SKM-1 (cell line): ENCODE results near the gene IGSF21.

Source experiments
- DNase-seq: peaks from one replicate; lab custom pipeline; 2025; ENCODE audit not compliant: unreplicated experiment; lab: John Stamatoyannopoulos, UW

IGSF21 gene

DNA sequence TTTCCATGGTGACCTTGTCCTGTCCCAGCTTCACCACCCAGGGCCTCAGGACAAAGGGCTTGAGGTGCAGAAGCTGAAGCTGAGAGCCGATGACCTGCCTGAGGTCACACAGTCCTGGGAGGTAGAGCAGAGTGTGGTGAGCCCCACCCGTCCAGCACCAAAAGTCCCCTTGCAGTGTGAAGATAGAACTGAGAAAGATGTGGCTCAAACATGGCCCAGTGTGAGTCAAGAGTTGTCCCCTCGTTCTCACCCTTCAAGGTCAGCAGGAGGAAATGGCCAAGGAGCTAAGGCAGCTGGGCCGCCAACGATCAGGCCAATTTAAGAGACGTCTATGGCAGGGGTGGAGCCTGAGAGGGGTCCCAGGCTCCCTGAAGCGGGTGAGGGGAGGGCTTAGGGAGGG, 215.7 kb downstream of the IGSF21 start:
- no peak for DNase-seq

DNA sequence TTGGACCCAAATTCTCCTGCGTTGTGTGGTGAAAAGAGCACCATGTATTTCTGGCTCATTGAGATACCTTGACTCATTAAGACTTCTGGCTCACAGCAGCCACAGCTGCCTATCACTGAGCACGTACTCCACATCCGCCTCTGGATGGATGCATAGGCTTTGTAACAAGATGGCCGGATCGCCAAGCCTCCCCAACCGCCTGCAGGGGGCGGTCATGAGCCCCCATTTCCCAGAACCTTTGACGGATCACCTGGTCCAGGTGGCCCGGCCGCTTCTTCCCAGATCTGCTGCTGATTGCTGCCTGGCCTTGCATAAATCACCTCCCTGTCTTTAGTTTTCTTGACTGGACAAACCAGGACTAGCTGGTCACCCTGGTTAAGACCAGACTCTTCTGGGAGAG, 216.6 kb downstream of the IGSF21 start:
- DNase-seq = no peak

DNA sequence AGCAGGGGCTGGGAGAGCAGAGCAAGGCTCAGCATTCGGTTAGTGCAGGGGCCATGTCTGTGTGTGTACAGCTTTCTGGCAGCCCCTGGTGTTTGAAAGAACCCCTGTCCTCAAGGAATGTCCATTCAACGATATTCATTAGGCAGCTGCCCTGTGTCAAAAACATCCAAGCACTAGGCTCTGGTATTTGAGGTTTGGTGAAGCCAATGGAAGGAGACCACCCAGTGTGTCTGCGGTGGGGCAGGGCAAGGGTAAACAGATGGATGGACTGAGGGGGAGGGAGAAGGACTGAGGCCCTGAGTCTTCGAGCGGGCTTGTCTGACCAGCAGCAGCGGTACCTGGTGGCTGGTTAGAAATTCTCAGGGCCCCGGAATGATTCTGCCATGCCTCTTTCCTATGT, 217.5 kb downstream of the IGSF21 start:
- DNase-seq = no peak

DNA sequence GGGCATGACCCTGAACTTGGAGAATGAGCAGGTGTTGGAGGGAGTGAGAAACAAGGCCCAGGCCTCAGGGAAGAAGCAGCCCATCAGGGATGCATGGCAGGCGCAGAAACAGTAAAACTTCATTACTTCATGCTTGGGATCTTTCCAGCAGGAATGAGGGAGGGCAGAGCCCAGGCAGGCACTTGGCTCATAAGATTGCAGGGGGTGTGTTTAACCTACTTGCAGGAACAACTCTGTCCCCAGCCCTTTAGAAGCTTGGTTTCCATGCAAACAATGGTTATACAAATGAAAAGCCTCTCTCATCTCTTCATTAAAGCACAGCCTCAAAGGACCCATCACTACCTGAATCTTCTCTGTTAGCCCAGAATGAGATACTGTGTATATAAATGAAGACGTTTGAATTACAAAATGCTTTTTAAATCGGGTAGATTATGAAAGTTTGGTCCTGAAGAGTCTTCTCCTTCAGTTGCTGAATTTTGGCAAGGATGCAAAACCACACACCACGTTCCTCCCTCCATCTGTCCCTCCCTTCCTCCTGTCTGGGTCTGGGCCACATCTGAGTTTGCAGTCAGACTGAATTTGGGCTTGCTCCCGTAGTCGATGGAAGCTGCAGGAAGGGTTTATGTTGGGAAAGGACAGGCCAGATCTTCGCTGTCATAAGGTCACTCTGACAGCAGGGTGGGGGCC, 218.8 kb downstream of the IGSF21 start:
- no peak for DNase-seq

DNA sequence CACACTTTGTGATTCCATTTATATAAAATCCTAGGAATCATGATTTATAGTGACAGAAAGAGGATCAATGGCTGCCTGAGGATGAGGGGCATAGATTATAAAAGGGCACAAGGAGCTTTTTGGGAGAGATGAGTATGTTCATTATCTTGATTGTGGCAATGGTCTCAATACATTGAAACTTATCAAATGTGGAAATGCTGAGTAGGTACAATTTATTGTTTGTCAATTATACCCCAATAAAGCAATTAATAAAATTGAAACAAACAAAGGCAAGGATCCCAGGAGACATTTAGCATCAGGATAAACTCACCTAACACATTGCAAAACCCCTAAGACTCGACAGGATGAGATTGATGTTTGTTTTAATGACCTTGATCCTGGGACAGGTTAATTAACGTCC, 220.1 kb downstream of the IGSF21 start:
- no peak for DNase-seq

DNA sequence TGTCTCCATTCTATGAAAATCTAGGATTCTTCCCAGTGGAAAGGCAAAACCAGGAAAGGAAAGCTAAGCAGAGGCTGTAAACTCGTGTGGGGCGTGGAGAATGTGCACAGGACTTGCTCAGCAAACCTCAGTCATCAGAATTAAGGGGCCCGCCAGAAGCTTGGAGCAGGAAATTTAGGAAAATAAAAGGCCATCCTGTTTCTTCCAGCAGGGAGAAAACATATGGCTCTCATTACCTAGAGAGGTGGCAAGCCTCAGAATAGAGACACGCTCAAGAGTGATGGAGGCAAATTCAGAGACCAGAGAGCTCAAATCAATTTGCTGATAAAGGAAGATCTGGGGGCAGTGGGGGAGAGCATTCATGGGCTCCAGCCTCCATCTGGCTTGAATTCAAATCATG, 221.2 kb downstream of the IGSF21 start:
- DNase-seq = no peak

DNA sequence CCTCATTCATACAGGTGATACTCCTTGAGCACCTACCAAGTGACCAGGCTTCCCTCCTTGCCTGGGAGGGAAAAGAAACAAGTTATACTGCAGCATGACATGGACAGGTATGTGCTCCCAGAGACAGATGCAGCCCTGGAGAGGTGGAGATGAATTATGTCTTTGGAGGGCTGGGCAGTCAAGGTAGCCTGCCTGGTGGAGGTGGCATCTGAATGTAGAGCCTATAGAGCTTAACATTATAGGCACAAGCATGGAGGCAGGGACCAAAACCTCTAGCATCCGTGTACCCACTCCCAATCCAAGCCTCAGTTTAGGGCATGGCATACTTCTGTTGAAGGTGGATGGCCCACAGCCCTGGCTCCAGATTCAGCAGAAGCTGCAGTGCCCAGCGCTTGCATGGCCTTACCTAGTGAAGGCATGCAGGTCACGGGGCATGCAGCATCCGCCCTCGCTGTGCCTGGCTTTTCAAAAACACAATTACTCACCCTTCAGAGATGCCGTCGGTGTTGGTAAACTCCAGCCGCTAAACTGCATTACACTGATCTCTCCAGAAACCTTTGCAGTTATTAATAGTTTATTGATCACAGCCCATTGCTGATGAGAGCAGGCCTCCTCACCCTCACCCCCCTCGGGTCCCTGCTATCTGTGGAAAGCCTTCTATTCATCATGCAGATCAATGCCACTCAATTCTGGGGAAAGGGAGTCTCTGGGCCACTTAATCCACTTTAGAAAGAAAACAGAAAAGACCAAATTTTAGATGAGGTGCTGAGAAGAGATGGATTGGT, 222.1 kb downstream of the IGSF21 start:
- DNase-seq = no peak

DNA sequence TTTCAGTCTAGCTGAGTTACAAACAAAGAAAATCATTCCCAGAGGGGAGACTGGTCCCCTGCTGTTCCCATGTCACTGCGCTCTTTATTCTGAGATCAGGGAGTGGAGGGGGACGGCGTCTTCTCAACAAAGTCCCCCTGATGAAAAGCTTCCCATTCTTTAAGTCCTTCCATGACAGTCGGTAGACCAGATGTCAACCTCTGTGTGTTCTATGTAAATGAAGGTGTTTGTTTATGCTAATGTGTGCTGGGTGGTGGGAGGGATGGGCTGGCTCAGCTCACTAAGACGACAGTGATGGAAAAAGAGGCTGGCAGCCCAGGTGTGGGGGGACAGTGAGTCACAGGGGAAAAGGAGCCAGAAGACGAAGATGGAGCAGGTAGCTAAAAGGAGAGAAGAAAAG, 225.0 kb downstream of the IGSF21 start:
- DNase-seq = no peak

DNA sequence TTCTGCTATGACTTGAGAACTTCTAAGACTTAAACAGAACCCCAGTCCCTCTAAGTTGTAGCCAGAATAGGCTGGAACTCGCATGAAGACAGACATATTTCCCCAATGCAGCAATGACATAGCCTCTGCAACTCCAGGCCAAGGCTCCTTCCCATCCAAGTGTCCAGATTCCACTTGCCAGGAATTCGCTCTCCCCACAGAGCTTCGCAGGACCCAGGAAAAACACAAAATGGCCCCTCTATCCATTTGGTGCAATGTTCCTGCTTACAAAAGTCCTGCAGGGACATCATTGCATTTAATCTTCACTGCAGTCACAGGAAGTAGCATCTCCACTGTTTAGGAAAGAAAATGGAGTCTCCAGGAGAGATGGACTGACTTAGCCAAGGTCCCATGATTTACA, 225.6 kb downstream of the IGSF21 start:
- DNase-seq = no peak

DNA sequence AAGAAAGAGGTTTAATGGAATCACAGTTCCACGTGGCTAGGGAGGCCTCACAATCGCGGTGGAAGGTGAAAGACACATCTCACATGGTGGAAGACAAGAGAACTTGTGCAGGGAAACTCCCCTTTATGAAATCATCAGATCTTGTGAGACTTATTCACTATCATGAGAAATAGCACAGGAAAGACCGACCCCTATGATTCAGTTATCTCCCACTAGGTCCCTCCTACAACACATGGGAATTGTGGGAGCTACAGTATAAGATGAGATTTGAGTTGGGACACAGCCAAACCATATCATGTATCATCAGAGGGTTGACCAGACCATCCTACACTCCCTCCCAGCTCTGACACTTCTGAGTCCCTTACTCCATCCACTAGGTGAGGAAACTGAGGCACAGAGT, 229.2 kb downstream of the IGSF21 start:
- DNase-seq = no peak

DNA sequence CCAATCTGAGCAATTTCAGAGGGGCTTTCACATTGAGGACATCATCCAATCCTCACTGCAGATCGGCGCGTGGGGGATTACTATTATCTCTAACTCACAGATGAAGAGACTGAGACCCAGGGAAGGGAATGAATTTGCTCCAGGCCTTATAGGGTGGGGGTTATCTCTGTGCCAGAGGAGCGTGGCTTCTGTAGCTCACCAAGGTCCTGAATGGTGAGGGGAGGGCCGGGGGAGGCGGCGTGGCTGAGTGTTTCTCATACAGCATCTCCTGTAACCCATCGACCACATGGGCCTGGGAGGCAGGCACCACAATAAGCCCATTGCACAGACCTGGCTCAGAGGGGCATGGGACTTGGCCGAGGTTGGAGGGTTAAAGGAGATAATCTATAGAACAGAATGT, 230.2 kb downstream of the IGSF21 start:
- no peak for DNase-seq

DNA sequence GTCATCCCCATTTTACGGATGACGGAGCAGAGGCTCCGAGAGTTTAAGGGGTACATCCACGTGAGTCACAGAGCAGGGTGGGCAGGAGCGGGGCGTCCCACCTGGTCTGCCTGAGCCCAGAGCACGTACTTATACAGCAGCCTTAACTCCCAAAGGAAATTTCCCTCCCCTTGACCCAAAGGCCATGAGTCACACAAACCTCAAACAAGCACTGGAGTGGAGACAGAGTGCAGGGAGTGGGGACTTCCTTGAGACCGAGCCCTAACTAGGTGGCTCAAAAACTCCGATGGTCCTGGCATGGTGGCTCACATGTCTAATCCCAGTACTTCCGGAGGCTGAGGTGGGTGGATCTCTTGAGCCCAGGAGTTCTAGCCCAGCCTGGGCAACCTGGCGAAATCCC, 231.6 kb downstream of the IGSF21 start:
- DNase-seq = no peak

DNA sequence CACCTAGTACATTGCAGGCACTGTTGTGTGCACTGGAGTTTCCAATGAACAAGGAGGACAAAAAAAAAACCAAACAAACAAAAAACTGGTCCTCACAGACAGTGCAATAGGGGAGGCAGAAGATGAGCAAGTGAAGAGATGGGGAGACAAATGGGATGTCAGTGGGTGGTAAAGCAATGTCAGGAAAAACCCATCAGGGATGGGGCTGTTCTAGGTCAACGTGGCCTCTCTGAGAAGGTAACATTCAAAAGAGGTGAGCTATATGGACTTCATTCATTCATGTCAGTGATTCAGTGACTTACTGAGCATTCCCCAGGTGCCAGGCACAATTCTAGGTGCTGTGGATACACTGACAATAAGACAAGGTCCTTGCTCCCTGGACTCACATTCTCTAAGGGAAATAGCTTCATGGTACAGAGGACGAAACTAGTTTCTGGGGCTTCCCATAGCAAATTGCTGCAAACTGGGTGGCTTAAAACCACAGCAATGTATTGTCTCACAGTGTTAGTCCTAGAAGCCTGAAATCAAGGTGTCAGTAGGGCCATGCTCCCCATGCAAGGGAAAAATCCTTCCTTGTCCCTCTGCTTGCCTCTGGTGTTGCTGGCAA, 232.7 kb downstream of the IGSF21 start:
- no peak for DNase-seq

DNA sequence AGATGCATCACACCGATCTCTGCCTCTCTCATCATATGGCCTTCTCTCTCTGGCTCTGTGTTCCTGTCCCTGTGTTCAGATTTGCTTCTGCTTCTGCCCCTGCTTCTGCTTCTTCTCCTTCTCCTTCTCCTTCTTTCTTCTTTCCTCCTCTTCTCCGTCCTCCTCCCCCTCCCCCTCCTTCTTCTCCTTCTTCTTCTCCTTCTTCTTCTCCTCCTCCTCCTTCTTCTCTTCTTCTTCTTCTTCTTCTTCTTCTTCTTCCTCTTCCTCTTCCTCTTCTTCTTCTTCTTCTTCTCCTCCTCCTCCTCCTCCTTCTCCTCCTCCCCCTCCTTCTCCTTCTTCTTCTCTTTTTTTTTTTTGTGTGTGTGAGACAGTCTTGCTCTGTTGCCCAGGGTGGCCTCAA, 233.2 kb downstream of the IGSF21 start:
- no peak for DNase-seq

DNA sequence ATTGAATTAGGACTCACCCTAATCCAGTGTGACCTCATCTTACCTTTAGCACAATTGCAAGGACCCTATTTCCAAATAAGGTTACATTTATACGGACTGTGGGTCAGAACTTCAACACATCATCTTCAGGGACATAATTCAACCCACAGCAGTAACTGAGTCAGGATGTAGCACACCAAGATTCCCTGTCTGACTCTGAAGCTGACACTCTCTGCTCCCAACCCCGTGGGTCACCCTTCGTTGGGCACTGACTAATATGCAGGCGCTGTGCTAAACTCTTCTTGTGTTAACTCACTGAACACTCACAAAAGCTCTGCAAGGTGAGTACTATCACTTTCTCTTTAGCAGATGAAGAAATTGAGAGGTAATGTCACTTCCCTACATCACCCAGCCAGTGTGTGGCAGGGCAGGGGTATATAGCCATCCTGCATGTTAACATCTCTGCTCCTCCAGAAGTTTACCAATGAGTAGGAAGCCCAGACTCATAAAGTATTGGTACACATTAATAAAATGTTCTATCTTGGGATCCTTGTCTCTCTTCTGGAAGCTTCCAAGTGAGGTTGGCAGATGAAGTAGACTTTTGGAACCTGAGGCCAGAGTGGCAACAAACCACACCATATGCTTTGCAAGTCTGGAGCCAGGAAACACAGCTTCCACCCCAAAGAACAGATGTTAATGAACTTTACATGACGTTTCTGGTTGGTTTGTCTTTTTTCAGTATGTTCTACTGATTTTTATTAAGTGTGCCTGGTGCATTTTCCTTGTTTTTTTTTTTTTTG, 233.9 kb downstream of the IGSF21 start:
- DNase-seq = no peak

DNA sequence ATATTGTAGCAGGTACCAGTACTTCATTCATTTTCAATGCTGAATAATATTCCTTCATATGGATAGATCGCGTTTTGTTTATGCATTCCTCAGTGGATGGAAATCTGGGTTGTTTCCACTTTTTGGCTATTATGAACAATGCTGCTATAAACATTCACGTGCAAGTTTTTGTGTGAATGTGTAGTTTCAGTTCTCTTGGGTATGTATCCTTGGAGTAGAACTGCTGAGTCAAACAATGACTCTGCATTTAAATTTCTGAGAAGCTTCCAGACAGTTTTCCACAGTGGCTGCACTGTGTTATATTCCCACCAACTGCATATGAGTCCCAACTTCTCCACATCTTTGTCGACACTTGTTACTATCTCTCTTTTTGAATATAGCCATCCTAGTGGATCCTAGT, 235.1 kb downstream of the IGSF21 start:
- no peak for DNase-seq

DNA sequence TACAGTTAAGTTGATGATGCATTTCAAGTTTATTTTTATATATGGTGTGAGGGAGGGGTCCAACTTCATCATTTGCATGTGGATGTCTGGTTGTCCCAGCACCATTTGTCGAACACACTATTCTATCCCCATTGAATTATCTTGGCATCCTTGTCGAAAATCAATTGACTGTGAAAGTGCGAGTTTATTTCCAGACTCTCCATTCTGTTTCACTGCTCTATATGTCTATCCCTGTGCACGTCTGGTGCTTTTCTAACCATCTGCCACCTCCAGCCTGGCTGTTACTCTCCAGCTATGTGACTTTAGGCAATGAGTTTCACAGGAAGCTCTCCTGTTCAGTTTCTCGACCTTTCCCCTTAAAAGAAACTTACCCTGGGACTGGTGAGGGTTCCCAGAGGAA, 236.0 kb downstream of the IGSF21 start:
- DNase-seq = no peak

DNA sequence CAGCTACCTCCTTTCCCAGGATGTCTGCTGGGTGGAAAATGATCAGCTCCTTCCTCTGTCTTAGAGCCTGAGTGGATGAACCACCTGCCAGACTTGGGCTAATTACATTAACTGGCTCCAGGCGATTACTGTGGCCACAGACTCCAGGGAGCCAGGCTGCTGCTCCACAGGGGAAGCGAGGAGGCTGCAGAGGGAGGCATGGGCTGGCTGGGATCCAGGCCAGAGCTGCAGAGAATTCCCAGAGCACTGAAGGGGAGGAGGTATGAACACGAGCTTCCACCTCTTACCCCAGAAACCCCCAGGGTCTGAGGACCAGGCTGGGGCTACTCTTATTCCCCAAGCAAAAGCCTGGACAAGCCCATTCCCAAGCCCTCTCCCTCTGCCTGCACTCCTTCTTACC, 237.2 kb downstream of the IGSF21 start:
- DNase-seq = no peak

DNA sequence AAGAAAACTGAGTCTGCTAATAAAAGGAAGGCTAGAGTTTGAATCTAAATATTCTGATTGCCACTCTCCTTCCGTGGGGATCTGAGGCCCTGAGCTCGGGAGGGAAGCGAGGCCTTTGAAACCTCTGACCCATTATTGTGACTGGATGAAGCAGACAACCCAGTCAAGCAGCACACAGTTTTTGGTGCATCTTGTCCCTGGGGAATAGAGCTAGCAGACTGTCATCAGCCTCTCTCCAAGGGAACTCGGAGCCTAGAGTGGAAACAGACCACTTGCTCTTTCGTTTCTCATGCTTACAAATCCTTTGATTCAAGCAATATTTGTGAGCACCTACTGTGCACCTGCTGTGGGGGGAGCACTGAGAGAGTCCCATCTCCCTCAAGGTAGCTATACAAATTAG, 240.0 kb downstream of the IGSF21 start:
- DNase-seq = no peak

DNA sequence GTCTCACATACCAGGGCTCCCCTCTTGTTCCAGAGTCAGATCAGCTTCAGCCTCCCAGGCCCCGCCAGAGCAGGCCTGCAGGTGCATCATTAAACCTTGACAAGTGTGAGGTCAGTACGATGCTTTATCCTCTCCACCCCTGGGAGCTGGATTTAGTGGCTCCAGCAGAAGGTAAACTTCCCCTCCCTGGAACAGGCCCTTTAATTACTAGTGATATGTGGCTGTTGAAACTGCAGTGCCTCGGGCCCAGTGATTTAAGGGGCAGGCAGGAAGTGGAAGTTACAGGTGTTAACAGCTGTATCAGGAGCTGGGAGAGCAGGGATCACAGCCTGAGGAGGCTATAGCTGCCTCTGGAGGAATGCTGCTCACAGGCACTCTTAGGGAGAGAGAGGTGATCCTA, 240.8 kb downstream of the IGSF21 start:
- DNase-seq = no peak

DNA sequence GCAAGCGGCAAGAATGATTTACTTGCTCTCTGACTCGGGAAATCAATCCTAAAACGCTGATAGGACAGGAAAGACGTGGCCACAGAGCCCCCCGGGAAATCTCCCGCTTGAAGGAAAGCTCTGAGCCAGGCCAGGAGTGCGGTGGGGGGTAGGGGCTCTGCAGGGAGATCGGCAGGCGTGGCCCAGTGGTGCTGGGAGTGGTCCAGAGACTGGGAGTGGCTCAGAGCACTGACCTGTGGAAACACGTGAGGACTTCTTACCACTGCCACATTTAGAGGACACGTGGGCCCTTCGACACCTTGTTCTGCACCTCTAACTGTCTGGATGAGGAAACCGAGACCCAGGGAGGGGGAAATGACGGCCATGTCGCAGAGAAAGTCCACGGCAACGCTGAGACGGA, 243.1 kb downstream of the IGSF21 start:
- DNase-seq = no peak

DNA sequence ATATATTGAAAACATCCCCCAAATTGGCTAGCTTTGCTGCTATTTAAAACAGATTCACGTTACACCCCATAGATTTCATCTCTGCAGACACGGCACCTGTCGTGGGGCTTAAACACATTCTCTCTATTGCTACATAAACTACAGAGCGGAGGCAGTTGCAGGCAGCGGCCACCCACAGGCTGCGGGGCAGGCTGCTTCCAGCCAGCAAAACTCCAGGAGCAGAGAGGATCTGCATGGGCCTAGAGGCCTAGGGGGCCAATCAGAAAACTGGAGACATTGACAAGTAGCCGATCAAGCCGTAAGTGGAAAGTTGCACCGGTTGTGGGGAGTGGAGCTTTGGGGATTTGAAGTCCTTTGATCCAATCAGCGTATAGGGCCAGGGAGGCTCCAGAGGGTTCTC, 244.1 kb downstream of the IGSF21 start:
- no peak for DNase-seq
